ENCODE results near the gene IL17C. TPM values are rescaled to one million over a fixed set of nuclear protein-coding genes. Genes with fewer than 3 reads are reported as not detected.

Gene IL17C
- total RNA-seq, 1 donor from 2014 or later: 0.26 TPM

GRCh38 chr16:88617268-88618031 is 20.9 kb upstream of the IL17C start:
- H3K27ac Mint-ChIP-seq (ENCODE audit: unreplicated experiment): no peak overlapping the region
- H3K36me3 Mint-ChIP-seq (ENCODE audit: low read depth, unreplicated experiment): peaks cover 23% of the 10 kb centered on the region
- H3K4me3 Mint-ChIP-seq (ENCODE audit: unreplicated experiment): no peak overlapping the region
- no peaks in the 10 kb centered on the region for H3K9me3 Mint-ChIP-seq (ENCODE audit: unreplicated experiment)
- DNase-seq (ENCODE audit: low spot score): no peak
- H3K27me3 Mint-ChIP-seq (ENCODE audit: unreplicated experiment): peaks cover 15% of the 10 kb centered on the region
- no peak for TF ChIP-seq CTCF (IDR thresholded peaks at IDR 0.05; ENCODE audit: unreplicated experiment)
- H3K4me1 Mint-ChIP-seq (ENCODE audit: unreplicated experiment): peaks cover 21% of the 10 kb centered on the region

GRCh38 chr16:88618182-88618955 is 20.0 kb upstream of the IL17C start:
- no peak for TF ChIP-seq CTCF (IDR thresholded peaks at IDR 0.05; ENCODE audit: unreplicated experiment)
- Mint-ChIP-seq H3K27ac (ENCODE audit: unreplicated experiment) (no peak overlapping the region), H3K4me3 (ENCODE audit: unreplicated experiment) (no peak overlapping the region), H3K27me3 (ENCODE audit: unreplicated experiment) (peaks cover 15% of the 10 kb centered on the region), H3K4me1 (ENCODE audit: unreplicated experiment) (peaks cover 18% of the 10 kb centered on the region), H3K36me3 (ENCODE audit: low read depth, unreplicated experiment) (peaks cover 21% of the 10 kb centered on the region), H3K9me3 (ENCODE audit: unreplicated experiment) (no peaks in the 10 kb centered on the region)
- DNase-seq (ENCODE audit: low spot score): no peak

GRCh38 chr16:88618956-88619667 is 19.3 kb upstream of the IL17C start:
- Mint-ChIP-seq H3K4me1 (ENCODE audit: unreplicated experiment) (peaks cover 18% of the 10 kb centered on the region), H3K4me3 (ENCODE audit: unreplicated experiment) (peak overlapping the region; percentile 67), H3K27me3 (ENCODE audit: unreplicated experiment) (peaks cover 15% of the 10 kb centered on the region), H3K9me3 (ENCODE audit: unreplicated experiment) (no peaks in the 10 kb centered on the region), H3K27ac (ENCODE audit: unreplicated experiment) (peak overlapping the region; percentile 72), H3K36me3 (ENCODE audit: low read depth, unreplicated experiment) (peaks cover 22% of the 10 kb centered on the region)
- no peak for TF ChIP-seq CTCF (IDR thresholded peaks at IDR 0.05; ENCODE audit: unreplicated experiment)
- DNase-seq (ENCODE audit: low spot score): no peak

GRCh38 chr16:88619859-88620815 is 18.2 kb upstream of the IL17C start:
- Mint-ChIP-seq H3K27me3 (ENCODE audit: unreplicated experiment) (peaks cover 12% of the 10 kb centered on the region), H3K4me1 (ENCODE audit: unreplicated experiment) (peaks cover 16% of the 10 kb centered on the region), H3K36me3 (ENCODE audit: low read depth, unreplicated experiment) (peaks cover 19% of the 10 kb centered on the region), H3K27ac (ENCODE audit: unreplicated experiment) (no peak overlapping the region), H3K4me3 (ENCODE audit: unreplicated experiment) (no peak overlapping the region), H3K9me3 (ENCODE audit: unreplicated experiment) (no peaks in the 10 kb centered on the region)
- DNase-seq (ENCODE audit: low spot score): no peak
- TF ChIP-seq CTCF (IDR thresholded peaks at IDR 0.05; ENCODE audit: unreplicated experiment): no peak
